Stimulated activated naive CD4-positive, alpha-beta T cell treated with Interleukin-2 at 50 U/mL for 16 hours (primary cell): ENCODE measurements around the gene PCDHGC4.

Experiments used
- DNase-seq: peaks from one replicate; lab custom pipeline; 2025; lab: John Stamatoyannopoulos, UW

PCDHGC4 gene

GRCh38 chr5:141484641-141485311, at the start of gene PCDHGC4:
Gene PCDHGC4 (plus strand): TSS chr5:141485030. CDS start chr5:141485174, 144 bp downstream.
- no peak for DNase-seq

- no peak for DNase-seq
These were observed 47.6 kb upstream of the PCDHGC4 start for GRCh38 chr5:141437221-141437620.

- no peak for DNase-seq
These were observed 45.3 kb upstream of the PCDHGC4 start for GRCh38 chr5:141439411-141440141.

GRCh38 chr5:141440341-141440740, 44.5 kb upstream of the PCDHGC4 start:
- DNase-seq = no peak

- DNase-seq = no peak
These were observed 43.2 kb upstream of the PCDHGC4 start for GRCh38 chr5:141441571-141442170.

- DNase-seq = no peak
These were observed 19.5 kb upstream of the PCDHGC4 start for GRCh38 chr5:141465351-141465750.

- no peak for DNase-seq
These were observed 9.2 kb upstream of the PCDHGC4 start, which contains the start of gene PCDHGC3 for GRCh38 chr5:141475625-141476131. Gene PCDHGC3 (plus strand): TSS chr5:141475966. CDS start chr5:141476117, 151 bp downstream.

GRCh38 chr5:141476132-141476911, 8.5 kb upstream of the PCDHGC4 start:
- no peak for DNase-seq

- DNase-seq = no peak
These were observed 7.7 kb upstream of the PCDHGC4 start for GRCh38 chr5:141477044-141477575.

- DNase-seq = no peak
These were observed 7.0 kb upstream of the PCDHGC4 start for GRCh38 chr5:141477815-141478214.

- DNase-seq = no peak
These were observed 6.4 kb upstream of the PCDHGC4 start for GRCh38 chr5:141478321-141478945.

- no peak for DNase-seq
These were observed 5.1 kb upstream of the PCDHGC4 start for GRCh38 chr5:141479776-141480175.

- no peak for DNase-seq
These were observed 928 bp upstream of the PCDHGC4 start for GRCh38 chr5:141483902-141484301.

GRCh38 chr5:141484310-141484640, 555 bp upstream of the PCDHGC4 start:
- DNase-seq = no peak

GRCh38 chr5:141485321-141486055, 658 bp downstream of the PCDHGC4 start:
- DNase-seq = no peak

- no peak for DNase-seq
These were observed 1.3 kb downstream of the PCDHGC4 start for GRCh38 chr5:141486091-141486490.

- DNase-seq = no peak
These were observed 2.3 kb downstream of the PCDHGC4 start for GRCh38 chr5:141487131-141487530.

GRCh38 chr5:141488591-141489561, 4.0 kb downstream of the PCDHGC4 start, which contains the start of gene PCDHGC5:
Gene PCDHGC5 (plus strand): TSS chr5:141489081. CDS start chr5:141489241, 160 bp downstream.
- DNase-seq = no peak

GRCh38 chr5:141489841-141490240, 5.0 kb downstream of the PCDHGC4 start:
- no peak for DNase-seq
